Muscle layer of colon (tissue), 2 donors: ENCODE data around the gene VOPP1.

Source experiments
- H3K27ac ChIP-seq: one replicate; pipeline ENCODE4 v1.7.0; 2013; ENCODE audit warnings: low read depth, mild to moderate bottlenecking, low read length, moderate library complexity
- H3K27me3 ChIP-seq, 2 donors: one replicate each; pipeline ENCODE4 v1.7.0; 2013; ENCODE audit warnings: low read length in 2 of 2, mild to moderate bottlenecking in 2 of 2; ENCODE audit not compliant: insufficient read depth in 2 of 2, control insufficient read depth in 1 of 2
- H3K36me3 ChIP-seq: one replicate; pipeline ENCODE4 v1.7.0; 2013; ENCODE audit warnings: mild to moderate bottlenecking, low read length; ENCODE audit not compliant: insufficient read depth
- H3K4me1 ChIP-seq: one replicate; pipeline ENCODE4 v1.7.0; 2013; ENCODE audit warnings: mild to moderate bottlenecking, low read length; ENCODE audit not compliant: insufficient read depth
- H3K4me3 ChIP-seq, 2 donors: one replicate each; pipeline ENCODE4 v1.7.0; 2013; ENCODE audit warnings: low read length in 2 of 2, low read depth in 1 of 2, mild to moderate bottlenecking in 1 of 2, moderate library complexity in 1 of 2
- H3K9ac ChIP-seq: one replicate; pipeline ENCODE4 v1.7.0; 2013; ENCODE audit warnings: low read length
- H3K9me3 ChIP-seq: one replicate; pipeline ENCODE4 v1.7.0; 2013; ENCODE audit warnings: mild to moderate bottlenecking, low read length
- donor health status: abdominal sarcoma.
- donor health status: Adenocarcinoma of cecum.

The VOPP1 gene

GRCh38 chr7:55565681-55566080 lies 6.6 kb downstream of the VOPP1 start:
- Histone ChIP-seq H3K9ac (no peak overlapping the region), H3K27me3 (no peaks in the 10 kb centered on the region), H3K4me3 (no peak overlapping the region), H3K36me3 (no peaks in the 10 kb centered on the region), H3K4me1 (no peaks in the 10 kb centered on the region), H3K9me3 (no peaks in the 10 kb centered on the region), H3K27ac (no peak overlapping the region)

- Histone ChIP-seq H3K27ac (no peak overlapping the region), H3K27me3 (no peaks in the 10 kb centered on the region), H3K4me1 (no peaks in the 10 kb centered on the region), H3K9ac (no peak overlapping the region), H3K9me3 (no peaks in the 10 kb centered on the region), H3K36me3 (no peaks in the 10 kb centered on the region), H3K4me3 (no peak overlapping the region)
Measured at GRCh38 chr7:55563596-55564325, 8.5 kb downstream of the VOPP1 start.

GRCh38 chr7:55561690-55562089 lies 10.6 kb downstream of the VOPP1 start:
- Histone ChIP-seq H3K4me3 (no peak overlapping the region), H3K9me3 (no peaks in the 10 kb centered on the region), H3K27me3 (no peaks in the 10 kb centered on the region), H3K36me3 (no peaks in the 10 kb centered on the region), H3K9ac (no peak overlapping the region), H3K27ac (no peak overlapping the region), H3K4me1 (no peaks in the 10 kb centered on the region)

GRCh38 chr7:55558962-55559920 lies 13.1 kb downstream of the VOPP1 start:
- no peak overlapping the region for H3K9ac ChIP-seq
- no peaks in the 10 kb centered on the region for H3K36me3 ChIP-seq
- no peaks in the 10 kb centered on the region for H3K27me3 ChIP-seq
- H3K9me3 ChIP-seq: no peaks in the 10 kb centered on the region
- H3K4me3 ChIP-seq: no peak overlapping the region
- no peak overlapping the region for H3K27ac ChIP-seq
- H3K4me1 ChIP-seq: no peaks in the 10 kb centered on the region

GRCh38 chr7:55557666-55558188 lies 14.6 kb downstream of the VOPP1 start:
- H3K4me1 ChIP-seq: peaks cover 5% of the 10 kb centered on the region
- no peaks in the 10 kb centered on the region for H3K9me3 ChIP-seq
- no peak overlapping the region for H3K4me3 ChIP-seq
- no peak overlapping the region for H3K27ac ChIP-seq
- H3K9ac ChIP-seq: no peak overlapping the region
- no peaks in the 10 kb centered on the region for H3K27me3 ChIP-seq
- no peaks in the 10 kb centered on the region for H3K36me3 ChIP-seq

GRCh38 chr7:55556492-55556891 lies 15.8 kb downstream of the VOPP1 start:
- no peaks in the 10 kb centered on the region for H3K27me3 ChIP-seq
- no peak overlapping the region for H3K4me3 ChIP-seq
- H3K4me1 ChIP-seq: peaks cover 5% of the 10 kb centered on the region
- H3K9me3 ChIP-seq: no peaks in the 10 kb centered on the region
- no peak overlapping the region for H3K27ac ChIP-seq
- H3K9ac ChIP-seq: no peak overlapping the region
- H3K36me3 ChIP-seq: no peaks in the 10 kb centered on the region

GRCh38 chr7:55556031-55556430 lies 16.3 kb downstream of the VOPP1 start:
- H3K4me1 ChIP-seq: peaks cover 5% of the 10 kb centered on the region
- no peak overlapping the region for H3K4me3 ChIP-seq
- H3K36me3 ChIP-seq: no peaks in the 10 kb centered on the region
- H3K27ac ChIP-seq: no peak overlapping the region
- H3K27me3 ChIP-seq: no peaks in the 10 kb centered on the region
- no peaks in the 10 kb centered on the region for H3K9me3 ChIP-seq
- no peak overlapping the region for H3K9ac ChIP-seq

- Histone ChIP-seq H3K4me1 (peaks cover 5% of the 10 kb centered on the region), H3K27me3 (no peaks in the 10 kb centered on the region), H3K36me3 (no peaks in the 10 kb centered on the region), H3K27ac (no peak overlapping the region), H3K9me3 (no peaks in the 10 kb centered on the region), H3K4me3 (no peak overlapping the region), H3K9ac (no peak overlapping the region)
Measured at GRCh38 chr7:55555160-55555559, 17.1 kb downstream of the VOPP1 start.

GRCh38 chr7:55554038-55554437 lies 18.3 kb downstream of the VOPP1 start:
- H3K4me3 ChIP-seq: no peak overlapping the region

GRCh38 chr7:55553024-55553345 lies 19.3 kb downstream of the VOPP1 start:
- H3K4me3 ChIP-seq: no peak overlapping the region
- no peak overlapping the region for H3K9ac ChIP-seq
- no peak overlapping the region for H3K27ac ChIP-seq

More at GRCh38 chr7:55554038-55554437, 18.3 kb downstream of the VOPP1 start:
- peaks cover 5% of the 10 kb centered on the region for H3K4me1 ChIP-seq
- H3K27me3 ChIP-seq: no peaks in the 10 kb centered on the region
- no peak overlapping the region for H3K9ac ChIP-seq
- H3K36me3 ChIP-seq: no peaks in the 10 kb centered on the region
- no peaks in the 10 kb centered on the region for H3K9me3 ChIP-seq
- H3K27ac ChIP-seq: no peak overlapping the region

GRCh38 chr7:55552320-55553023 lies 19.8 kb downstream of the VOPP1 start:
- H3K4me3 ChIP-seq: no peak overlapping the region
- H3K27ac ChIP-seq: no peak overlapping the region
- H3K9me3 ChIP-seq: no peaks in the 10 kb centered on the region
- no peaks in the 10 kb centered on the region for H3K36me3 ChIP-seq
- no peak overlapping the region for H3K9ac ChIP-seq
- H3K27me3 ChIP-seq: no peaks in the 10 kb centered on the region
- H3K4me1 ChIP-seq: peaks cover 5% of the 10 kb centered on the region

More at GRCh38 chr7:55553024-55553345, 19.3 kb downstream of the VOPP1 start:
- no peaks in the 10 kb centered on the region for H3K9me3 ChIP-seq
- H3K4me1 ChIP-seq: peaks cover 5% of the 10 kb centered on the region
- no peaks in the 10 kb centered on the region for H3K27me3 ChIP-seq
- H3K36me3 ChIP-seq: no peaks in the 10 kb centered on the region
